ENCODE results near the gene APOL4.
"Not testable (repeated sequence)": the region's sequence is repeated elsewhere in the genome, so short reads cannot be mapped to it uniquely, and the experiment has no call there.

APOL4 gene

GRCh38 chr22:36205573-36205972 is 4.0 kb upstream of the APOL4 start:
- DNase-seq, result not testable (repeated sequence)

GRCh38 chr22:36204632-36205015 is 3.0 kb upstream of the APOL4 start:
- DNase-seq, result no peak

GRCh38 chr22:36204001-36204631 is 2.5 kb upstream of the APOL4 start:
- DNase-seq, result no peak

- DNase-seq, result not testable (repeated sequence)
Measured at GRCh38 chr22:36203441-36203840, 1.8 kb upstream of the APOL4 start.

GRCh38 chr22:36202906-36203305 is 1.3 kb upstream of the APOL4 start:
- not testable (repeated sequence) for DNase-seq

GRCh38 chr22:36201025-36201424 is 584 bp downstream of the APOL4 start:
- DNase-seq, result not testable (repeated sequence)

- no peak for DNase-seq
Measured at GRCh38 chr22:36199001-36199551, 2.5 kb downstream of the APOL4 start.

GRCh38 chr22:36198536-36198935 is 3.1 kb downstream of the APOL4 start:
- DNase-seq, result no peak

- no peak for DNase-seq
Measured at GRCh38 chr22:36197514-36198146, 4.0 kb downstream of the APOL4 start.

- DNase-seq, result no peak
Measured at GRCh38 chr22:36197065-36197440, 4.6 kb downstream of the APOL4 start.

GRCh38 chr22:36196254-36197064 is 5.2 kb downstream of the APOL4 start:
- no peak for DNase-seq

GRCh38 chr22:36194971-36195370 is 6.6 kb downstream of the APOL4 start:
- DNase-seq, result no peak

GRCh38 chr22:36194385-36194784 is 7.2 kb downstream of the APOL4 start:
- no peak for DNase-seq

- no peak for DNase-seq
Measured at GRCh38 chr22:36193577-36193976, 8.0 kb downstream of the APOL4 start.

- DNase-seq, result no peak
Measured at GRCh38 chr22:36193171-36193570, 8.4 kb downstream of the APOL4 start.

- no peak for DNase-seq
Measured at GRCh38 chr22:36192542-36192941, 9.1 kb downstream of the APOL4 start.

GRCh38 chr22:36191106-36191836 is 10.3 kb downstream of the APOL4 start:
- DNase-seq, result no peak

- DNase-seq, result not testable (repeated sequence)
Measured at GRCh38 chr22:36187862-36188261, 13.7 kb downstream of the APOL4 start.

GRCh38 chr22:36185828-36186624 is 15.6 kb downstream of the APOL4 start:
- no peak for DNase-seq

- DNase-seq, result no peak
Measured at GRCh38 chr22:36184433-36185025, 17.1 kb downstream of the APOL4 start.

GRCh38 chr22:36183446-36183845 is 18.2 kb downstream of the APOL4 start:
- no peak for DNase-seq

- no peak for DNase-seq
Measured at GRCh38 chr22:36182857-36183256, 18.8 kb downstream of the APOL4 start.
